Measurements from ENCODE around the gene ZBTB38. TPM values are rescaled to one million over a fixed set of nuclear protein-coding genes. Genes with fewer than 3 reads are reported as not detected.

ZBTB38 gene
- total RNA-seq, 4 donors from 2014 or later: 70.1 to 133 (median 108) TPM

GRCh38 chr3:141338881-141339280, 29.4 kb upstream of the ZBTB38 start:
- DNase-seq (ENCODE audit: low spot score) (no peak), ATAC-seq (ENCODE audit: low FRiP score) (no peak)
- TF ChIP-seq CTCF (IDR thresholded peaks at IDR 0.05): no peak

GRCh38 chr3:141341536-141341935, 26.8 kb upstream of the ZBTB38 start:
- no peak for DNase-seq (ENCODE audit: low spot score)
- TF ChIP-seq CTCF (IDR thresholded peaks at IDR 0.05): no peak
- no peak for ATAC-seq (ENCODE audit: low FRiP score)

- ATAC-seq (ENCODE audit: low FRiP score) (no peak), DNase-seq (ENCODE audit: low spot score) (no peak)
- TF ChIP-seq CTCF (IDR thresholded peaks at IDR 0.05): no peak
Observed at GRCh38 chr3:141342386-141342785, 25.9 kb upstream of the ZBTB38 start.

DNA sequence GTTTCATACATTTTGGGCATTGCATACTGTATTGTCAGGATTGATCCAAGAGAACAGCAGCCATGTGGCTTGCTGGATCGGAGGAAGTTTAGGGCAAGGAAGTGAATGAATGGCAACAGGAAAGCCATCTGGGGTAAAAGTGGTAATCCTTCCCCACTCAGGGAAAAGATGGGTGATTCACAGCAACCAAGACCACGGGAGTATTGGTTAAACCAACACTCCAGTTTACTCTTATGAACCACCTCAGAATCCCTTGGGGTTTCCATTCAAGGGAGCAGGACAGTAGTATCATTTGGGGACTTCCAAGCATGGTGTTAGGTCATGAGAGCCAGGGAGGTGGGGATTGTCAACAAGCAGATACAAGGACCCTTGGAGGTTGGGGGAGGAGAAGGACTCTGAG, 25.2 kb upstream of the ZBTB38 start:
- DNase-seq (ENCODE audit: low spot score) (no peak), ATAC-seq (ENCODE audit: low FRiP score) (no peak)
- no peak for TF ChIP-seq CTCF (IDR thresholded peaks at IDR 0.05)

- ATAC-seq (ENCODE audit: low FRiP score) (no peak), DNase-seq (ENCODE audit: low spot score) (no peak)
- no peak for TF ChIP-seq CTCF (IDR thresholded peaks at IDR 0.05)
Observed at GRCh38 chr3:141343865-141344271, 24.4 kb upstream of the ZBTB38 start.

DNA sequence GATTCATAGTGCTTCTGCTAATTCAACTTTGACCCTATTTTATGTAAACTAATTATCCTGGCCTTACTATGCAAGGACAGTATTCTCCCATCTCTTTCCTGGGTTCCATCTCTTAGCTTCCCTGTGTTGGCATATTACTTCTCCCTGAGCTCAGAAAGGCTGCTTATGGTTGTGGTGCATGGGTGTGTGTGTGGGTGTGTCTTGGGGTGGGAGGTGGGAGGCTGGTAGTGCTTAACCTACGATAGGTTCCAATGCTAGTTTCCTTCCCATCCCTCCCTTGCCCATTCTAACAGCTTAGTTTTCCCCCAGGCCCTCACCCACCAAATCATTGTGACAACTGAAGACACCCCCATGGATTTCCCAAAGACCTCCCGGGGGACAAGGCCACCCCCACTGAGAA, 22.8 kb upstream of the ZBTB38 start:
- ATAC-seq (ENCODE audit: low FRiP score) (no peak), DNase-seq (ENCODE audit: low spot score) (no peak)
- no peak for TF ChIP-seq CTCF (IDR thresholded peaks at IDR 0.05)

- ATAC-seq (ENCODE audit: low FRiP score) (no peak), DNase-seq (ENCODE audit: low spot score) (no peak)
- no peak for TF ChIP-seq CTCF (IDR thresholded peaks at IDR 0.05)
Observed at GRCh38 chr3:141346007-141346406, 22.3 kb upstream of the ZBTB38 start.
